Fibroblast of skin of right quadriceps (primary cell): ENCODE data around the gene TLR9.
"Not testable (repeated sequence)": the region's sequence is repeated elsewhere in the genome, so short reads cannot be mapped to it uniquely, and the experiment has no call there.

ENCODE experiments used
- DNase-seq: peaks from one replicate; pipeline ENCODE4 v3.0.0-alpha.2; 2013

The TLR9 gene

GRCh38 chr3:52225452-52226228, at the start of gene TLR9:
Gene TLR9, minus strand, starts transcription at chr3:52225645. Its CDS starts 116 bp downstream, at chr3:52225529.
- no peak for DNase-seq

GRCh38 chr3:52274781-52275180, 49.3 kb upstream of the TLR9 start:
- DNase-seq, result not testable (repeated sequence)

- DNase-seq, result no peak
Measured at GRCh38 chr3:52272831-52273230, 47.4 kb upstream of the TLR9 start.

- DNase-seq, result not testable (repeated sequence)
Measured at GRCh38 chr3:52272172-52272571, 46.7 kb upstream of the TLR9 start.

GRCh38 chr3:52270252-52270754, 44.9 kb upstream of the TLR9 start:
- DNase-seq, result no peak

GRCh38 chr3:52269776-52270175, 44.3 kb upstream of the TLR9 start:
- DNase-seq, result no peak

- no peak for DNase-seq
Measured at GRCh38 chr3:52268036-52268435, 42.6 kb upstream of the TLR9 start.

GRCh38 chr3:52265387-52265786, 39.9 kb upstream of the TLR9 start:
- no peak for DNase-seq

- no peak for DNase-seq
Measured at GRCh38 chr3:52262447-52262846, 37.0 kb upstream of the TLR9 start.

GRCh38 chr3:52259448-52259847, 34.0 kb upstream of the TLR9 start:
- DNase-seq, result no peak

GRCh38 chr3:52259035-52259434, 33.6 kb upstream of the TLR9 start:
- no peak for DNase-seq

- no peak for DNase-seq
Measured at GRCh38 chr3:52257911-52258310, 32.5 kb upstream of the TLR9 start.

- no peak for DNase-seq
Measured at GRCh38 chr3:52256622-52257021, 31.2 kb upstream of the TLR9 start.

GRCh38 chr3:52256159-52256558, 30.7 kb upstream of the TLR9 start:
- DNase-seq, result no peak

GRCh38 chr3:52254608-52255007, 29.2 kb upstream of the TLR9 start:
- no peak for DNase-seq

GRCh38 chr3:52253314-52254304, 28.2 kb upstream of the TLR9 start:
- DNase-seq, result no peak

GRCh38 chr3:52250122-52250521, 24.7 kb upstream of the TLR9 start:
- no peak for DNase-seq

- no peak for DNase-seq
Measured at GRCh38 chr3:52249683-52250082, 24.2 kb upstream of the TLR9 start.

GRCh38 chr3:52248816-52249547, 23.5 kb upstream of the TLR9 start:
- DNase-seq, result no peak

GRCh38 chr3:52248165-52248541, 22.7 kb upstream of the TLR9 start:
- no peak for DNase-seq

GRCh38 chr3:52247409-52248164, 22.1 kb upstream of the TLR9 start:
- no peak for DNase-seq

- DNase-seq, result no peak
Measured at GRCh38 chr3:52246728-52247408, 21.4 kb upstream of the TLR9 start.
